Embryonic facial prominence (tissue), 1 donor: Measurements from ENCODE around the gene DCUN1D1.

Experiments used
- DNase-seq: peaks from one replicate; pipeline ENCODE4 v3.0.0-alpha.2; 2016; ENCODE audit errors: extremely low spot score

The DCUN1D1 gene

GRCh38 chr3:182972387-182972786 lies 8.0 kb downstream of the DCUN1D1 start:
- DNase-seq, result no peak

- DNase-seq, result no peak
Observed at GRCh38 chr3:182971637-182972036, 8.7 kb downstream of the DCUN1D1 start.

GRCh38 chr3:182970811-182971418 lies 9.4 kb downstream of the DCUN1D1 start:
- no peak for DNase-seq

GRCh38 chr3:182969853-182970252 lies 10.5 kb downstream of the DCUN1D1 start:
- no peak for DNase-seq

- DNase-seq, result no peak
Observed at GRCh38 chr3:182969277-182969676, 11.1 kb downstream of the DCUN1D1 start.

- DNase-seq, result no peak
Observed at GRCh38 chr3:182967218-182968204, 12.8 kb downstream of the DCUN1D1 start.

GRCh38 chr3:182965861-182966366 lies 14.4 kb downstream of the DCUN1D1 start:
- DNase-seq, result no peak

- DNase-seq, result no peak
Observed at GRCh38 chr3:182964179-182964578, 16.2 kb downstream of the DCUN1D1 start.

- DNase-seq, result no peak
Observed at GRCh38 chr3:182962166-182962565, 18.2 kb downstream of the DCUN1D1 start.

GRCh38 chr3:182959474-182960350 lies 20.6 kb downstream of the DCUN1D1 start:
- no peak for DNase-seq

GRCh38 chr3:182957676-182958266 lies 22.6 kb downstream of the DCUN1D1 start:
- no peak for DNase-seq

GRCh38 chr3:182957226-182957625 lies 23.1 kb downstream of the DCUN1D1 start:
- DNase-seq, result no peak

- DNase-seq, result no peak
Observed at GRCh38 chr3:182954553-182955235, 25.6 kb downstream of the DCUN1D1 start.

- no peak for DNase-seq
Observed at GRCh38 chr3:182949688-182950087, 30.6 kb downstream of the DCUN1D1 start.

GRCh38 chr3:182948305-182948704 lies 32.0 kb downstream of the DCUN1D1 start:
- no peak for DNase-seq

GRCh38 chr3:182947888-182948287 lies 32.5 kb downstream of the DCUN1D1 start:
- no peak for DNase-seq

- DNase-seq, result no peak
Observed at GRCh38 chr3:182941719-182942118, 38.6 kb downstream of the DCUN1D1 start.

- no peak for DNase-seq
Observed at GRCh38 chr3:182940266-182940808, 40.0 kb downstream of the DCUN1D1 start.

GRCh38 chr3:182937293-182938051 lies 42.9 kb downstream of the DCUN1D1 start:
- no peak for DNase-seq

- DNase-seq, result no peak
Observed at GRCh38 chr3:182936918-182937285, 43.4 kb downstream of the DCUN1D1 start.
